HFFc6 (cell line): ENCODE data around the gene NEU4. TPM values are rescaled to one million over a fixed set of nuclear protein-coding genes. Genes with fewer than 3 reads are reported as not detected.

ENCODE experiments used
- DNase-seq: peaks from one replicate; pipeline ENCODE4 v3.0.0-alpha.2; 2018
- H3K27ac Mint-ChIP-seq: 2 replicates; pipeline ENCODE4 v1.8.0; 2020; ENCODE audit warnings: mild to moderate bottlenecking, mixed read lengths
- H3K27me3 Mint-ChIP-seq: 2 replicates; pipeline ENCODE4 v1.8.0; 2021; ENCODE audit warnings: mild to moderate bottlenecking, moderate library complexity, mixed read lengths; ENCODE audit not compliant: insufficient read depth
- H3K36me3 Mint-ChIP-seq: 2 replicates; pipeline ENCODE4 v1.8.0; 2021; ENCODE audit warnings: low read depth, mixed read lengths
- H3K4me1 Mint-ChIP-seq: 2 replicates; pipeline ENCODE4 v1.8.0; 2020; ENCODE audit warnings: low read depth, mixed read lengths
- H3K4me3 Mint-ChIP-seq: 2 replicates; pipeline ENCODE4 v1.8.0; 2020; ENCODE audit warnings: mild to moderate bottlenecking, moderate library complexity, mixed read lengths
- H3K9me3 Mint-ChIP-seq: 2 replicates; pipeline ENCODE4 v1.8.0; 2020; ENCODE audit warnings: mild to moderate bottlenecking, mixed read lengths
- CTCF ChIP-seq: fragments of 200-600 bp; sonication (generic); IDR thresholded peaks from 2 replicates; pipeline ENCODE4 v1.5.0; 2021; ENCODE audit warnings: antibody characterized with exemption, mild to moderate bottlenecking
- total RNA-seq, 6 experiments: library from RNA; stranded (reverse); fragmentation: NEBNext Ultra II Directional; extraction: Animal tissue kit (Norgen Biotek cat#: 25700); gene quantifications; 2 replicates in 1 of 6; 3 replicates in 5 of 6; pipeline ENCODE4 v1.2.3, GENCODE V29; 2021

NEU4 gene
- total RNA-seq, 6 experiments from 2014 or later = 0.08 TPM; not detected in 5

DNA sequence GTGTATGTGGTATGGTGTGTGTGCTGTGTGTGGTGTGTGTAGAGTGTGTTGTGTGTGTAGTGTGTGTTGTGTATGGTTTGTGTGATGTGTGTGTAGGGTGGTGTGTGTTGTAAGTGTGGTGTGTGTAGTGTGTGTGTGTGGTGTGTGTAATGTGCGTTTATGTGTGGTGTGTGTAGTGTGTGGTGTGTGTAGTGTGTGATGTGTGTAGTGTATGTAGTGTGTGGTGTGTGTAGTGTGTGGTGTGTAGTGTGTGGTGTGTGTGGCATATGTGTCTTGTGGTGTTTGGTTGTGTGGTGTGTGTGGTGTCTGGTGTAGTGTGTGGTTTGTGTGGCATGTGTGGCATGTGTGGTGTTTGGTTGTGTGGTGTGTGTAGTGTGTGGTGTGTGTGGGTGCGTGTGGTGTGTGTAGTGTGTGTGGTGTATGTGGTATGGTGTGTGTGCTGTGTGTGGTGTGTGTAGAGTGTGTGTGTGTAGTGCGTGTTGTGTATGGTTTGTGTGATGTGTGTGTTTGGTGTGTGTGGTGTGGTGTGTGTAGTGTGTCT, 56.5 kb downstream of the NEU4 start:
- no peak overlapping the region for H3K4me3 Mint-ChIP-seq
- no peak for DNase-seq
- peaks cover 6% of the 10 kb centered on the region for H3K9me3 Mint-ChIP-seq
- peaks cover 10% of the 10 kb centered on the region for H3K27me3 Mint-ChIP-seq
- H3K4me1 Mint-ChIP-seq = no peaks in the 10 kb centered on the region; the same call in 1 of the 2 replicates
- TF ChIP-seq CTCF = no peak
- peaks cover 14% of the 10 kb centered on the region for H3K36me3 Mint-ChIP-seq
- no peak overlapping the region for H3K27ac Mint-ChIP-seq

- Mint-ChIP-seq H3K4me3 (no peak overlapping the region), H3K36me3 (peaks cover 14% of the 10 kb centered on the region), H3K27ac (no peak overlapping the region), H3K4me1 (no peaks in the 10 kb centered on the region; the same call in 1 of the 2 replicates), H3K27me3 (peaks cover 10% of the 10 kb centered on the region), H3K9me3 (peaks cover 6% of the 10 kb centered on the region)
- no peak for DNase-seq
- TF ChIP-seq CTCF = no peak
Measured at GRCh38 chr2:241865957-241866789, 57.2 kb downstream of the NEU4 start.

Other genes starting within 250 kb of the NEU4 start
- gene THAP4, start 172.0 kb upstream of the NEU4 start, total RNA-seq = 10 to 100 TPM; 40.6 to 47.9 (median 43.0) TPM
- 10 to 100 TPM; 43.5 to 58.3 (median 51.9) TPM for gene ATG4B, start 171.5 kb upstream of the NEU4 start, total RNA-seq
- 10 to 100 TPM; 56.8 to 84.2 (median 76.1) TPM for gene DTYMK, start 122.4 kb upstream of the NEU4 start, total RNA-seq
- 10 to 100 TPM; 18.7 to 20.0 (median 19.5) TPM for gene ING5, start 107.2 kb upstream of the NEU4 start, total RNA-seq
- 10 to 100 TPM; 14.0 to 21.6 (median 16.4) TPM for gene D2HGDH, start 74.6 kb upstream of the NEU4 start, total RNA-seq
- gene GAL3ST2, start 32.4 kb upstream of the NEU4 start, total RNA-seq = under 1 TPM in 4 of 6 experiments, not detected in 2; 0.17 to 0.26 (median 0.23) TPM
- not detected for gene PDCD1, start 49.7 kb downstream of the NEU4 start, total RNA-seq
- not detected for gene RTP5, start 60.5 kb downstream of the NEU4 start, total RNA-seq